ENCODE measurements around the gene UQCRQ.

UQCRQ gene

DNA sequence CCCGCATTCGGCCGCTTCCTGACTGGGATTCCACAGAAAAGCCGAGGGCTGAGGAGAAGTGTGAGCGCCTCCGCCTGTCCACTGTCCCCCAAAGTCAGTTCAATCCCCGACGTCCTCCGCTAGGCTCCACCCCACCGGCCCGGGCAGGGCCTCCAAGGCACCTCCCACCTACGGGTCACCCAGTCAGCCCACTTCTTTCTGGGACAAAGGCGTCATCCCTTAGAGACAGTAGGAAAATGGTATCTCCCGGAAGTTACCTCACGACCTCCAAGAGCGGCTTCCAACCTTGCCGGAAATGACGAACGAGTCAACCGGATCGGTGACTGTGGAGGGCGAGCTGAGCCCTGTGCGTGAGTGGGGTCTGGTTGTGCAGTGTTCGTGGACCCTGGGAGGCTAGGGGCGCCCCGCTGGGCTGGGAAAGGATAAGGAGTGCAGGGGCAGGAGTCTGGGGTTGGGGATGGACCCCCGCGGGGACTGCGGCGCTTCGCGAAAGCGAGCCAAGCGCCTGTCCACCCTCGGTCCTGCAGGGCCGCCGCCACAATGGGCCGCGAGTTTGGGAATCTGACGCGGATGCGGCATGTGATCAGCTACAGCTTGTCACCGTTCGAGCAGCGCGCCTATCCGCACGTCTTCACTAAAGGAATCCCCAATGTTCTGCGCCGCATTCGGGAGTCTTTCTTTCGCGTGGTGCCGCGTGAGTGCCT is at the start of gene UQCRQ, which contains the start of gene GDF9:
UQCRQ (plus strand) TSS at position 301 of the 704 bp plus-strand sequence; CDS start at position 541, 240 bp downstream.
GDF9 (minus strand) TSS at position 128 of the 704 bp plus-strand sequence. CDS start 1,936 bp downstream, outside the sequence.
- peak; percentile 99 for DNase-seq (ENCODE audit: low spot score)

DNA sequence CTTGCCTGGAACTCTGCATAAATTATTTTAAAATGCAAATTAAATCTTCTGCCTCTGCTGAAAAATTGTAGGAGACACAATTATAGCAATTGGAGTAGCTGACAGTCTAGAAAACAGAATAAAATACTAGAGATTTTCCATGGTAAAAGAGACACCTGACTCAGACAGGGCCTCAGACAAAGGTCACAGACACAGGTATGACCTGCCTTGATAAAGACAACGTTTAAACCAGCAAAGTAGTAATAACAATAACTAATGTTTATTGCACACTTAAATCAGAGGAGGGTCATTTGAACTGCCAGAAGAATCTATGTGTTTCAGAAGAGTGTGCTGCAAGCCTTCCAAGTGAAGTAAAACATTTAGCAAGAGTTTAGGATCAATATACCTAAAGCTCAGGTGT is 49.4 kb upstream of the UQCRQ start:
- DNase-seq (ENCODE audit: low spot score), result no peak

DNA sequence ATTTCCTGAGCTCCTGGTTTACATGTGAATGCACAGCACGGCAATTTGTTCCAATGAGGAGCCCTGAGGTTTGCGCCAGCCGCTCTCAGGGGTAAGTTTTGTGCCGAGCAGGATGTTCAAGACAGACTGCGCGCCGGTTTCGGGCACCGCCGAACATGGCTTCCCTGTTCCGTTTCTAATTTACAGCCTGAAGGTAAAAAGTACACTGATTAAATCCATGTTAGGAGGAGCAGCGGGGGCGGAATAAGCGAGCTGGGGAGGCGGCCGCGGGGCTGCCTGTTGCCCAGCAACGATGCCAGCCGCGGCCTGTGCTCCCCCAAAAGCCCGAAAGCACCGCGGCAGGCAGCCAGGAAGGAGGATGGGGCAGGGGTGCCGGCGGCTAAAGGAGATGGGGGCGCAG is 47.0 kb upstream of the UQCRQ start:
- no peak for DNase-seq (ENCODE audit: low spot score)

DNA sequence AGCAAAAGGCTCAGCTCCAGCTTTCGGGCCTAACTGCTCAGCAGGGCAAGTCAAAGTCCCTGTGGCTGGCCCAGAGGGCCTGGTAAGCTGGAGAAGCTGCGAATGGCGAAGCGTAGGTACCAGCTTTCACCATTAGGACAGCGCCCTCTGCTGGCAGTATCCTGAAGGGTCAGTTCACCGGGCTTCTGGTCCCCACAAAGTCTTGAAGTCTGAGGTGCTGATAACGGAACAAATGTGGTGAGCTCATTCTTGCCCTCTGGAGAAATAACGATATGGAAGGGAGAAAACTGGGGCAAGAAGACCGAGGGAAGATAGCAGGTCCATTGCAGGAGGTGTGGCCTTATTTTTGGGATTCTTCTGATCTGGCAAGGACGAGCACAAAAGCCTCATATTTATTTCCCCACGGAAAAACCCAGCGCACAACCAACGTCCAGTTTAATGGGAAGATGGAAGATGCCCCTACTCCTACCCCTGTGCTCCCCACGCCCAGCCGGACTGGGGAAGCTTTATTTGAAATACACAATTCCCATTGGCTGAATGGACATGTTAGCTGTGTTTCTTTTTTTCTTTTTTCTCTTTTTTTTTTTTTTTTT is 46.2 kb upstream of the UQCRQ start:
- peak; percentile 91 for DNase-seq (ENCODE audit: low spot score)

- no peak for DNase-seq (ENCODE audit: low spot score)
These were observed 45.1 kb upstream of the UQCRQ start for GRCh38 chr5:132821350-132821749.

DNA sequence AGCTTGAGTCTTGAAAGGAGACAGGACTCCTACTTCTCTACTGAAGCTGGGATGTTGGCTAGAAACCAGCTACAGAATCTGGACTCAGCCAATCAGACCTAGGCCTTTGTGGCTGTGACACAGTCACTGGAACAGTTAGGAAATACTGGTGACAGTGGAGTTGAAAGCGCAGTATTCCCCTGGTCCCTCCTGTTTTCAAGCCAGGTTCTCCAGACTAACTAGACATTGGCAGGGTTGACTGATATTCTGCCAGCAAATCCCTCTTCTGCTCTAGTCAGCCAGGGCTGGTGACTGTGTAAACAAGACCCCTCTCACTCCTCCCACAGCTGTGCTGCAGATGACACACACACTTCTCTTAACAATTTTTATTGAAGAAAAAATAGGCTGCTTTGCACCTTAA is 44.7 kb upstream of the UQCRQ start:
- DNase-seq (ENCODE audit: low spot score), result no peak

DNA sequence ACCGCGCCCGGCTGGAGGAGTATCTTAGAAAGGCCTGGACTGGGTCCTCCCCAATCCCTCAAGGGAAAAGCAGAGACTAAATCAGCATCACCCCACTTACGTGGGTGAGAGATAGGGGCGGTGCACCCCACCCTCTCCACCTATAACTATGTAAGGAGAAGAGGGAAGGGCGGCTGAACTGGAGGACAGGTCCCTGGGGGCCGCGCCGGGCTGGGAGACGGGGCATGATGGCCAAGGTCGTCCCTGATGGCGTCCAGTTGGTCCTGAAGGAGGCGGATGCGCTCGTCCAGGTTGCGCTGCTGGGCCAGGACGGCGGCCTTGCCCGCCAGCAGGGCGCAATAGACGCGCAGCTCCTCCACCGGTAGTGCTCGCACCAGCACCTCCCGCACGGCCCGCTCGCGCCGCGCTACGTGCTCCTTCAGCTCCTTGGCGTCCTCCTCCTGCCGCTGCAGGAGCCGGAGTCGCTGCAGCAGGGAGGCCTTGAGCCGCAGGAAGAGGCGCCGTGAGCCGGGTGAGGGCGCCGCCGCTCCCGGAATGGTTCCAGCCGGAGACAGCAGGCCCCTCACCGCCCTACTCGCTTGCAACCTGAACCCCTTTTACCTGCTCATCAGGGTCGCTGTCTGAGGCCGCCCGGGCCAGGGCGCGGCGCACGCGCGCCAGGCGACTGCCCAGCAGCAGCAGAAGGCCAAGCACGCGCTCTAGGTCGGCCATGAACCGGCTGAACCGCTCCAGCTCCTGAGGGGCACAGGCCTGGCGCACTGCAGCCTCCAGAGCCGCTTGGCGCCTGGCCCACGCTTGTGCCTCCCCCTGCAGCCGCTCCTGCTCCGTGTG is 43.6 kb upstream of the UQCRQ start:
- DNase-seq (ENCODE audit: low spot score), result no peak

GRCh38 chr5:132823481-132824050 is 42.9 kb upstream of the UQCRQ start:
- DNase-seq (ENCODE audit: low spot score), result no peak

DNA sequence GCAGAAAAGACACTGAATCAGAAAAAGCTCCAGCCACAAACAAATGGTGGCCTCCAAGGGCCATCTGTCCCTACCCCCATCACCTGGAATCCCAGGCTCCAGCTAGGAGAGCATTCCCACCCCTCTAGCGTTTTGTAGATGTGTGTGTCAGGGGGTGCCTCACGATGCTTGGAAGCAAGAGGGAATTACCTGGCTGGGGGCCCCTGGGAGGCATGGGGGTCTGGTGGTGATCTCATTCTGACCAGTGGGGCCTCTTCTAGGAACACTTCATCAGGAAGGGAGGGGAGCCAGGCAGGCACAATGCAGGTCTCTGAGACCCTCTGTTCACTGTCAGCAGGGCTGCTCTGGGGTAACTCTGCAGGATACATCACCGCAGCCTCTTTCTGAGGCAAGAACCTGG is 42.0 kb upstream of the UQCRQ start:
- DNase-seq (ENCODE audit: low spot score), result no peak

DNA sequence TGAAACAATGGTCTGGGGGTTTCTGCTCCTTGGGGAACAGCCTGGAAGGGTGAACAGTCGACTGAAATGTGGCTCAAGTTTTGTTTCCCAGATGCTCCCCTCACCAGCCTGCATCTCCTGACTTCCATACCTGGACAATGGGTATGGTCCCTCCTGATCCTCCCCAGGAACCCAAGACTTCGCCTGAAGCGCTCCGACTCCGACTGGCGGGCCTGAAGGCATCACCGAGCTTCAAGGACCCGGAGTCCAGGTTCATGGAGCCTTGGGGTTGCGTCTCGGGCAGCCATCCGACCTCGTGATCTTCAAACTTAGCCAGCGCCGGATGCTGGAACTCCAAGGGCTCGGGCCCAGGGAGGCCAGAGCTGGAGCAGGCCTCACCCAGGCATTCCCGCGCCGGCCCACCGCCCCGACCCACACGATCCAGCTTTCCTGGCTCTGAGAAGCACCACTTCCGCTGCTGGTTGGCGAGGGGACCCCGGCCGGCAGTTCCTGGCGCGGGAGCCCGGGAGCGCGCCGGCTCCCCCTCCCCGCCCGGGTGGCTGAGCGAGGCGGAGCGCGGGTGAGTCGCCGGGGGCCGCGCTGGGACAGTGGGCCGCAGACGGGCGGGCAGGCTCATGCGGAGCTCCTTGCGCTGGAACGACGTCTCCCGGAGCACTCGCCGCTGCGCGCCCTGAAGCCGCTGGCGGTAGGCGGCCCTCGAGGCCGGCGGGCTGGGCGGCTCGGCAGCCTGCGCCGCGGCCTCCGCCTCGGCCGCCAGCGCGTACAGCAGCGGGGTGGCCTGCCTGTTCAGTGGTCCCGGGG is 41.2 kb upstream of the UQCRQ start:
- DNase-seq (ENCODE audit: low spot score), result no peak

- no peak for DNase-seq (ENCODE audit: low spot score)
These were observed 40.5 kb upstream of the UQCRQ start for GRCh38 chr5:132825834-132826391.

DNA sequence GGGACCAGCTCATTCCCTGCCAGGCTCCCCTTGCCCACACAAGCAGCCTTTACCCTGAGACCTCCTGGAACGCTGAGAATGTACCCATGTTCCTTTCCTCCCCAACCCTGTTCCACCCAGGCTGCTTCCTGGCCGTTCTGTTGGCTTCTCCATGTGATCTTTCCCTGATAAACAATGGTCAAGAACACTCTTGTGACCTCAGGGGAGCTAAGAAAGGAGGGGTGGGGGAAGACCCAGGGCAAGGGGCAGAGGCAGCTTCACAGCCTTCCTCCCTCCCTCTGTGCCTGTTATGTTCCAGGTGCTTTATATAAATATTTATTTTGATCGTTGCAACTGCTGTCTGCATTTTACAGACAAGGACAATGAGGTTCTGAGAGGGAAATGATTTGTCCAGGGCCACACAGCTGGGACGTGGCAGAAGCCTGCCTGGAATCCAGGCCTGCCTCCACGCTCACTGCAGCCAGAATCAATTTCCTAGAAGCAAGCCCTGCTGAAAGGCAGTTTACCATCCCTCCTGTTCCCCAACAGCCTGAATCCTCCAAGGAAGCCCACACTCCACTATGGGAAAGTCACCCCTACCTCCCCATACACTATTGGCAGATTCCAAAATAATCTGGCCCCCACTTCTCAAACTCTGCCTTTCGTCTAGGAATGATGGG is 39.9 kb upstream of the UQCRQ start:
- DNase-seq (ENCODE audit: low spot score), result no peak

GRCh38 chr5:132827943-132828673 is 38.3 kb upstream of the UQCRQ start:
- DNase-seq (ENCODE audit: low spot score), result no peak

DNA sequence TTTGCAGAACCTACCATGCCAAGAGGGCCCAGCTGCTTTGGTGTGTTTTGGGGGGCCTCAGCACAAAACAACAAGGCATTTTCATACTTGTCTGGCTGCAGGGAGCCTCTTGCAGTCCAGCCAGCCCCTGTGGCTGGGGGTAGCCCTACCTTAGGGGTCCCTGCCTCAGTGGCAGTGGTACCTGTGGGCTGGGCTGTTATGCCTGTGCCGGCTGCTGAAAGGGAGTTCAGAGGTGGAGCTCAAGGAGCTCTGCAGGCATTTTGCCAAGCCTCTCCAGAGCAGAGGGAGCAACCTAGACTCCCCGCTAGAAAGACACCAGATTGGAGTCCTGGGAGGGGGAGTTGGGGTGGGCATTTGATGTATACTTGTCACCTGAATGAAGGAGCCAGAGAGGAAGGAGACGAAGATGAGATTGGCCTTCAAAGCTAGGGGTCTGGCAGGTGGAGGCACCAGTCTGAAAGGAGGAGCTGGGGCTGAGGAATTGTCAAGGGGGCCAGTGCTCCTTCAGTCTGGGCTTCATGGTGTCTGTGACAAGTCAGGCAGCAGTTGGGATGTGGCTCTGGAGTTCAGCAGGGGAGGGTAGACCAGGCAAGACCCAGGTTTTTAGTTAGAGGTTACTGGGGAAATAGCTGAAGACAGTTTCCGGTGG is 37.5 kb upstream of the UQCRQ start:
- DNase-seq (ENCODE audit: low spot score), result no peak

DNA sequence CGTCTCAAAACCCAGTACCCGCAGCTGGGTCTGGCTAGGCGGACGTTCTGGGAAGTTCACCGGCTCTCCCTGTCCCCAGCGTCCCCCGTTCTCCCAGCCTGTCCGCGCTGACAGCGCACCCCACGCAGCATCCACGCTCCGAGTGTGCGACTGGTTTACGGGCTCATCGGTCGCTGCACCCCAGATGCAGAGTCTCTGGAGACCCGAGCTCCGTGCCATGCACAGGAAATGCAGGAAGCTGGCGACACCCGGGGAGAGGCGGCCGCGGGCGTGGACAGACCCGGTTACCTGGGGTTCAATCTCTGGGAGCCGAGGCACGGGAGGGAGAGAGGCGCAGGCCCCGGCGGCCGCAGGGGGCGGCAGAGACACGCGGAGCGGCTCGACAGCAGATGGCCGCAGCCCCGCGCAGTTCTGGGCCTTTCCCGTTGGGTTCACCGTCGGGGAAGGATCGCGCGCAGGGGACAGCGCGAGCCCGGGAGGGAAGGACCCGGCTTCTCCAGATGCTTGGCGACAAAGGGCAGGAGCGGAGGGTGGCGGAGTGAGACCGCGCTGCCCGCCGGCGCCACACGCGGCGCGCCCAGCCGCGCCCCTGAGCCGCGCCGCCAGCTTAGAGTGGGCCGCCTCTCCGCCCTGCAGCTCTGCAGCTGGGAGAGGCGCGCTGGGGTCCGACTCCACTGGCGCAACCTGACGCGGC is 36.6 kb upstream of the UQCRQ start:
- peak; percentile 95 for DNase-seq (ENCODE audit: low spot score)

DNA sequence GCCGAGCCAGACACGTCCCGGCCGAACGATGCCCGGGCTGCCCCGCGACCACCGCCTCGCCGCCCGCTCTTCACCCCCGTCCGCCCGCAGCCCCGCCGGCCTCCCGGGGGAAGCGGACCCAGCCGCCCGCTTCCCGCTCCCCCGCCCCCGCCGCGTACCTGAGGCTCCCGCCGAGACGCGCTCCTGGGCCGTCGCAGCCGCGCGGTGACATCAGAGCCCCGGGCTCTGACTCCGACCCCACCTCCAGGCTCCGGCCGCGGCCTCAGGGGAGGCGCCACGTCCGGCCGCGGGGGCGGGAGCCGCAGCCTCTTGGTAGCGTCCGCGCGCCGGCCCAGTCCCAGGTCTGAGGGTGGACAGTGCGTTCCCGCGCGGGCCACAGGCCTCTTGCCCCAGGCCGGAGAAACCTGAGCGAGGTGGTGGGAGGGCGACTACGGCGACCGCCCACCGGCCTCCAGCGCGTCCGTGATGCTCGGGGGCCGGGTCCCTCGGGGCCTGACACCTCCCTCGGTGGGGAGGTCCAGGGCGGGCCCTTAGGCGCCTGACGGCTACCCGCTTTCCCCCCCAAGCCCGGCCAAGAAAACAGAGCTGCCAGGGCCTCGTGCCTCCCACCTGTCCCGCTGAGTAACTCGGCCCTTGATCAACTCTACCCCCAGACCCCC is 35.9 kb upstream of the UQCRQ start, which contains the start of gene SHROOM1:
SHROOM1 (minus strand) TSS at position 212 of the 659 bp plus-strand sequence. CDS start 4,507 bp downstream, outside the sequence.
- peak; percentile 87 for DNase-seq (ENCODE audit: low spot score)

GRCh38 chr5:132831095-132831860 is 35.2 kb upstream of the UQCRQ start:
- no peak for DNase-seq (ENCODE audit: low spot score)

Data from GM03348 (cell line).